ENCODE results near the gene TMEM131. TPM values are rescaled to one million over a fixed set of nuclear protein-coding genes. Genes with fewer than 3 reads are reported as not detected.

The TMEM131 gene
- total and polyA plus RNA-seq, 7 donors, result 4.8 to 37.5 (median 24.3) TPM

- H3K27ac ChIP-seq, result peak overlapping the region in 1 of 4 donors; percentile 33
- intact Hi-C loops (cut with DNase I), result no loop called here
- no peak overlapping the region for H3K4me3 ChIP-seq
- peaks cover 0 to 44% (median 15%) of the 10 kb centered on the region in 4 donors for H3K4me1 ChIP-seq
- DNase-seq, result no peak
- H3K36me3 ChIP-seq, result no peaks in the 10 kb centered on the region
- no peaks in the 10 kb centered on the region for H3K27me3 ChIP-seq
- no peaks in the 10 kb centered on the region for H3K9me3 ChIP-seq
- 79 to 87% methylated on average over 4 of the region's 4 CpGs for WGBS, 2 donors
- TF ChIP-seq CTCF (IDR thresholded peaks at IDR 0.05), result no peak
- no peak for TF ChIP-seq EP300 (IDR thresholded peaks at IDR 0.05)
- peak in 2 of 4 donors; percentile 15 to 28 for TF ChIP-seq POLR2AphosphoS5 (IDR thresholded peaks at IDR 0.05)
Measured at GRCh38 chr2:97747716-97748115, 248.0 kb downstream of the TMEM131 start.

- TF ChIP-seq POLR2AphosphoS5 (IDR thresholded peaks at IDR 0.05), result no peak
- Histone ChIP-seq H3K36me3 (no peaks in the 10 kb centered on the region), H3K27me3 (no peaks in the 10 kb centered on the region), H3K4me1 (peaks cover 0 to 40% (median 15%) of the 10 kb centered on the region in 4 donors), H3K9me3 (no peaks in the 10 kb centered on the region), H3K27ac (peak overlapping the region in 1 of 4 donors; percentile 33), H3K4me3 (no peak overlapping the region)
- WGBS, 2 donors, result 64 to 79% methylated on average over 3 of the region's 3 CpGs
- intact Hi-C loops (cut with DNase I), result no loop called here
- no peak for DNase-seq
Measured at GRCh38 chr2:97747285-97747684, 248.5 kb downstream of the TMEM131 start.

GRCh38 chr2:97745474-97746174, 250.1 kb downstream of the TMEM131 start:
- Histone ChIP-seq H3K27me3 (no peaks in the 10 kb centered on the region), H3K9me3 (no peaks in the 10 kb centered on the region), H3K4me1 (peaks cover 0 to 34% (median 15%) of the 10 kb centered on the region in 4 donors), H3K36me3 (no peaks in the 10 kb centered on the region), H3K4me3 (no peak overlapping the region), H3K27ac (peak overlapping the region in 3 of 4 donors; percentile 9 to 30 (median 12))
- TF ChIP-seq EP300 (IDR thresholded peaks at IDR 0.05) (no peak), POLR2A (IDR thresholded peaks at IDR 0.05) (no peak), POLR2AphosphoS5 (IDR thresholded peaks at IDR 0.05) (peak in 3 of 4 donors; percentile 65 to 79 (median 78))
- intact Hi-C loops (cut with DNase I), result no loop called here
- WGBS, 2 donors, result 38 to 43% methylated on average over 10 of the region's 10 CpGs
- no peak for DNase-seq

- intact Hi-C loops (cut with DNase I), result no loop called here
- TF ChIP-seq POLR2AphosphoS5 (IDR thresholded peaks at IDR 0.05), result no peak
- TF ChIP-seq EP300 (IDR thresholded peaks at IDR 0.05), result no peak
- TF ChIP-seq POLR2A (IDR thresholded peaks at IDR 0.05), result no peak
- TF ChIP-seq CTCF (IDR thresholded peaks at IDR 0.05), result no peak
- Histone ChIP-seq H3K27ac (no peak overlapping the region), H3K36me3 (no peaks in the 10 kb centered on the region), H3K4me3 (no peak overlapping the region), H3K4me1 (peaks cover 0 to 34% (median 15%) of the 10 kb centered on the region in 4 donors), H3K27me3 (no peaks in the 10 kb centered on the region), H3K9me3 (no peaks in the 10 kb centered on the region)
- no peak for DNase-seq
- 96 to 97% methylated on average over 6 of the region's 6 CpGs for WGBS, 2 donors
Measured at GRCh38 chr2:97743913-97744312, 251.8 kb downstream of the TMEM131 start.

- intact Hi-C loops (cut with DNase I), result no loop called here
- TF ChIP-seq POLR2A (IDR thresholded peaks at IDR 0.05) (no peak), CTCF (IDR thresholded peaks at IDR 0.05) (no peak), POLR2AphosphoS5 (IDR thresholded peaks at IDR 0.05) (no peak), EP300 (IDR thresholded peaks at IDR 0.05) (no peak)
- Histone ChIP-seq H3K27me3 (no peaks in the 10 kb centered on the region), H3K9me3 (no peaks in the 10 kb centered on the region), H3K4me1 (peaks cover 0 to 23% (median 14%) of the 10 kb centered on the region in 4 donors), H3K4me3 (no peak overlapping the region), H3K27ac (no peak overlapping the region), H3K36me3 (no peaks in the 10 kb centered on the region)
- 75 to 79% methylated on average over 4 of the region's 4 CpGs for WGBS, 2 donors
- no peak for DNase-seq
Measured at GRCh38 chr2:97742381-97742847, 253.3 kb downstream of the TMEM131 start.

Measured in sigmoid colon (tissue), 7 donors.